SU-DHL-6 (cell line): ENCODE data around the gene ANXA9.

Source experiments
- CTCF ChIP-seq: fragments of 200-600 bp; sonication (generic); IDR thresholded peaks from one replicate; pipeline ENCODE4 v1.5.1; 2017; ENCODE audit warnings: antibody characterized with exemption, mild to moderate bottlenecking, low read length, moderate library complexity; ENCODE audit not compliant: insufficient read depth, poor library complexity, severe bottlenecking
- EZH2phosphoT487 ChIP-seq: fragments of 200-600 bp; sonication (generic), shearing (Covaris generic); conservative IDR thresholded peaks from 2 replicates; pipeline ENCODE4 v1.6.1; 2018; ENCODE audit warnings: mild to moderate bottlenecking, antibody characterized with exemption, low read length, moderate library complexity, mixed read lengths

GRCh38 chr1:151002611-151003010, 20.5 kb downstream of the ANXA9 start:
- TF ChIP-seq CTCF = no peak
- no peak for TF ChIP-seq EZH2phosphoT487
